ENCODE results near the gene RAB30. TPM values are rescaled to one million over a fixed set of nuclear protein-coding genes. Genes with fewer than 3 reads are reported as not detected.
A peak's percentile ranks its signal among the peaks of the same experiment; 100 is the strongest.

RAB30 gene
- total and polyA plus RNA-seq, 2 experiments from 2014 or later: 2.5 to 10.2 TPM

GRCh38 chr11:83056204-83056603 is 15.5 kb downstream of the RAB30 start:
- Histone ChIP-seq H3K9me2 (replicated peaks; ENCODE audit: insufficient read depth) (no peaks in the 10 kb centered on the region), H2AFZ (no peak overlapping the region), H3K4me2 (no peak overlapping the region), H3K36me3 (replicated peaks; ENCODE audit: insufficient read depth, low read depth) (no peaks in the 10 kb centered on the region), H3K27ac (no peak overlapping the region), H4K20me1 (ENCODE audit: insufficient read depth, poor library complexity, severe bottlenecking) (no peaks in the 10 kb centered on the region), H3K9me3 (ENCODE audit: low read depth) (no peaks in the 10 kb centered on the region), H3K27me3 (no peaks in the 10 kb centered on the region), H3K4me3 (no peak overlapping the region), H3K4me1 (ENCODE audit: insufficient read depth) (peaks cover 9% of the 10 kb centered on the region), H3K79me2 (peaks cover 27% of the 10 kb centered on the region)
- DNase-seq (ENCODE audit: low spot score): no peak
- TF ChIP-seq EZH2phosphoT487 (IDR thresholded peaks at IDR 0.05; ENCODE audit: low read depth, severe bottlenecking, unreplicated experiment) (no peak), EZH2 (IDR thresholded peaks at IDR 0.05; ENCODE audit: borderline replicate concordance) (no peak)
- TF ChIP-seq, protein P1, sequence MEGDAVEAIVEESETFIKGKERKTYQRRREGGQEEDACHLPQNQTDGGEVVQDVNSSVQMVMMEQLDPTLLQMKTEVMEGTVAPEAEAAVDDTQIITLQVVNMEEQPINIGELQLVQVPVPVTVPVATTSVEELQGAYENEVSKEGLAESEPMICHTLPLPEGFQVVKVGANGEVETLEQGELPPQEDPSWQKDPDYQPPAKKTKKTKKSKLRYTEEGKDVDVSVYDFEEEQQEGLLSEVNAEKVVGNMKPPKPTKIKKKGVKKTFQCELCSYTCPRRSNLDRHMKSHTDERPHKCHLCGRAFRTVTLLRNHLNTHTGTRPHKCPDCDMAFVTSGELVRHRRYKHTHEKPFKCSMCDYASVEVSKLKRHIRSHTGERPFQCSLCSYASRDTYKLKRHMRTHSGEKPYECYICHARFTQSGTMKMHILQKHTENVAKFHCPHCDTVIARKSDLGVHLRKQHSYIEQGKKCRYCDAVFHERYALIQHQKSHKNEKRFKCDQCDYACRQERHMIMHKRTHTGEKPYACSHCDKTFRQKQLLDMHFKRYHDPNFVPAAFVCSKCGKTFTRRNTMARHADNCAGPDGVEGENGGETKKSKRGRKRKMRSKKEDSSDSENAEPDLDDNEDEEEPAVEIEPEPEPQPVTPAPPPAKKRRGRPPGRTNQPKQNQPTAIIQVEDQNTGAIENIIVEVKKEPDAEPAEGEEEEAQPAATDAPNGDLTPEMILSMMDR (IDR thresholded peaks at IDR 0.05; ENCODE audit: poor library complexity): no peak
- 98% methylated on average over 2 of the region's 2 CpGs for WGBS (ENCODE audit: low lambda C conversion rate, missing lambda C conversion rate)

- Histone ChIP-seq H3K79me2 (peaks cover 23% of the 10 kb centered on the region), H3K4me2 (no peak overlapping the region), H3K9me3 (ENCODE audit: low read depth) (no peaks in the 10 kb centered on the region), H3K4me3 (no peak overlapping the region), H3K27ac (peak overlapping the region; percentile 45), H3K36me3 (replicated peaks; ENCODE audit: insufficient read depth, low read depth) (no peaks in the 10 kb centered on the region), H4K20me1 (ENCODE audit: insufficient read depth, poor library complexity, severe bottlenecking) (no peaks in the 10 kb centered on the region), H2AFZ (no peak overlapping the region), H3K9me2 (replicated peaks; ENCODE audit: insufficient read depth) (no peaks in the 10 kb centered on the region), H3K4me1 (ENCODE audit: insufficient read depth) (peaks cover 9% of the 10 kb centered on the region), H3K27me3 (no peaks in the 10 kb centered on the region)
- WGBS (ENCODE audit: low lambda C conversion rate, missing lambda C conversion rate): 98% methylated on average over 3 of the region's 3 CpGs
- TF ChIP-seq, protein P1 (IDR thresholded peaks at IDR 0.05; ENCODE audit: poor library complexity): no peak
- TF ChIP-seq EZH2phosphoT487 (IDR thresholded peaks at IDR 0.05; ENCODE audit: low read depth, severe bottlenecking, unreplicated experiment): no peak
- no peak for TF ChIP-seq EZH2 (IDR thresholded peaks at IDR 0.05; ENCODE audit: borderline replicate concordance)
- DNase-seq (ENCODE audit: low spot score): peak; percentile 19
Observed at GRCh38 chr11:83054904-83055380, 16.8 kb downstream of the RAB30 start.

GRCh38 chr11:83054001-83054400 is 17.7 kb downstream of the RAB30 start:
- Histone ChIP-seq H3K27me3 (no peaks in the 10 kb centered on the region), H3K9me3 (ENCODE audit: low read depth) (no peaks in the 10 kb centered on the region), H3K27ac (no peak overlapping the region), H2AFZ (no peak overlapping the region), H3K4me1 (ENCODE audit: insufficient read depth) (peaks cover 9% of the 10 kb centered on the region), H3K36me3 (replicated peaks; ENCODE audit: insufficient read depth, low read depth) (no peaks in the 10 kb centered on the region), H3K9me2 (replicated peaks; ENCODE audit: insufficient read depth) (no peaks in the 10 kb centered on the region), H3K4me2 (no peak overlapping the region), H4K20me1 (ENCODE audit: insufficient read depth, poor library complexity, severe bottlenecking) (no peaks in the 10 kb centered on the region), H3K79me2 (peaks cover 24% of the 10 kb centered on the region), H3K4me3 (no peak overlapping the region)
- no peak for DNase-seq (ENCODE audit: low spot score)
- 73% methylated on average over 2 of the region's 2 CpGs for WGBS (ENCODE audit: low lambda C conversion rate, missing lambda C conversion rate)
- no peak for TF ChIP-seq EZH2 (IDR thresholded peaks at IDR 0.05; ENCODE audit: borderline replicate concordance)
- TF ChIP-seq EZH2phosphoT487 (IDR thresholded peaks at IDR 0.05; ENCODE audit: low read depth, severe bottlenecking, unreplicated experiment): no peak
- TF ChIP-seq, protein P1 (IDR thresholded peaks at IDR 0.05; ENCODE audit: poor library complexity): no peak

All from hepatocyte (in vitro differentiated cells).